Measurements from ENCODE around the gene AKAP1.

DNA sequence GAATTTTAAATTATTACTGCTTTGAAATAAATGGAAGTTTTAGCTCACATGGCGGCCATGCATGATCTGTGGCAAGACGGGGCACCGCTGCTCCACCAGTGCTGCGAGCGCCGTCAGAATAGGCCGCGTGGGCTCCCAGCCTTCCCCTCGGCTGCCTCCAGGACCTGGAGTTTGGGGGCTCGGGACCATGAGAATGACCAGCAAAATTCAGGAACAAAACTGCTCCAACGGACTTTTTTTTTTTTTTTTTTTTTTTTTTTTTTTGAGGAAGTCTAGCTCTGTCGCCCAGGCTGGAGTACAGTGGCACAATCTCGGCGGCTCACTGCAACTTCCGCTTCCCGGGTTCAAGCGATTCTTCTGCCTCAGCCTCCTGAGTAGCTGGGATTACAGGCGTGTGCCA, 38.3 kb upstream of the AKAP1 start:
- TF ChIP-seq, protein P1, sequence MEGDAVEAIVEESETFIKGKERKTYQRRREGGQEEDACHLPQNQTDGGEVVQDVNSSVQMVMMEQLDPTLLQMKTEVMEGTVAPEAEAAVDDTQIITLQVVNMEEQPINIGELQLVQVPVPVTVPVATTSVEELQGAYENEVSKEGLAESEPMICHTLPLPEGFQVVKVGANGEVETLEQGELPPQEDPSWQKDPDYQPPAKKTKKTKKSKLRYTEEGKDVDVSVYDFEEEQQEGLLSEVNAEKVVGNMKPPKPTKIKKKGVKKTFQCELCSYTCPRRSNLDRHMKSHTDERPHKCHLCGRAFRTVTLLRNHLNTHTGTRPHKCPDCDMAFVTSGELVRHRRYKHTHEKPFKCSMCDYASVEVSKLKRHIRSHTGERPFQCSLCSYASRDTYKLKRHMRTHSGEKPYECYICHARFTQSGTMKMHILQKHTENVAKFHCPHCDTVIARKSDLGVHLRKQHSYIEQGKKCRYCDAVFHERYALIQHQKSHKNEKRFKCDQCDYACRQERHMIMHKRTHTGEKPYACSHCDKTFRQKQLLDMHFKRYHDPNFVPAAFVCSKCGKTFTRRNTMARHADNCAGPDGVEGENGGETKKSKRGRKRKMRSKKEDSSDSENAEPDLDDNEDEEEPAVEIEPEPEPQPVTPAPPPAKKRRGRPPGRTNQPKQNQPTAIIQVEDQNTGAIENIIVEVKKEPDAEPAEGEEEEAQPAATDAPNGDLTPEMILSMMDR (IDR thresholded peaks at IDR 0.05) = no peak
- no peak for TF ChIP-seq POLR2AphosphoS5 (IDR thresholded peaks at IDR 0.05)
- TF ChIP-seq POLR2A (IDR thresholded peaks at IDR 0.05) = no peak
- TF ChIP-seq EP300 (IDR thresholded peaks at IDR 0.05) = no peak
